Adrenal gland (tissue), 5 donors: Measurements from ENCODE around the gene HFM1.

Source experiments
- CTCF ChIP-seq, 6 experiments: fragments of 450-650 bp in 4 of 6; fragments of 200-600 bp in 2 of 6; sonication (generic) in 1 of 6; IDR thresholded peaks; 1 replicate in 5 of 6; 2 replicates in 1 of 6; pipeline versions ENCODE4 v1.5.1 to v1.8.0; 2016 to 2021; ENCODE audit warnings: antibody characterized with exemption in 6 of 6, mild to moderate bottlenecking in 2 of 6, moderate library complexity in 1 of 6
- POLR2A ChIP-seq, 2 donors: fragments of 450-650 bp; IDR thresholded peaks; one replicate each; pipeline ENCODE4 v1.6.1; 2017; ENCODE audit warnings: antibody characterized with exemption in 2 of 2, mild to moderate bottlenecking in 2 of 2, moderate library complexity in 1 of 2
- donor health status: DM: no; HTN: no; CAD: no.

- no peak for TF ChIP-seq CTCF (IDR thresholded peaks at IDR 0.05)
- TF ChIP-seq POLR2A (IDR thresholded peaks at IDR 0.05): no peak
Measured at GRCh38 chr1:91281782-91282181, 122.9 kb downstream of the HFM1 start.
